Transverse colon (tissue), 4 donors: Measurements from ENCODE around the gene SLC10A3. TPM values are rescaled to one million over a fixed set of nuclear protein-coding genes. Genes with fewer than 3 reads are reported as not detected.

Experiments
- DNase-seq: peaks from one replicate; pipeline ENCODE4 v3.0.0-alpha.2; 2019
- H3K27ac ChIP-seq, 4 donors: fragments of 200-600 bp; sonication (generic); 2 replicates each; pipeline ENCODE4 v1.5.1; 2016 to 2018; ENCODE audit warnings: inconsistent platforms in 4 of 4
- H3K27me3 ChIP-seq: fragments of 200-600 bp; sonication (generic); 2 replicates; pipeline ENCODE4 v1.5.1; 2017; ENCODE audit warnings: inconsistent platforms
- H3K36me3 ChIP-seq, 4 donors: fragments of 200-600 bp; sonication (generic); 2 replicates each; pipeline ENCODE4 v1.5.1; 2017 to 2019; ENCODE audit warnings: inconsistent platforms in 4 of 4
- H3K4me1 ChIP-seq, 4 donors: fragments of 200-600 bp; sonication (generic); 2 replicates each; pipeline ENCODE4 v1.5.1; 2017 to 2020; ENCODE audit warnings: inconsistent platforms in 4 of 4
- H3K4me3 ChIP-seq, 4 donors: fragments of 200-600 bp; sonication (generic); 1 replicate in 1 of 4; 2 replicates in 3 of 4; pipeline versions ENCODE4 v1.5.1 to v1.6.1; 2017 to 2019; ENCODE audit warnings: inconsistent platforms in 4 of 4
- H3K9me3 ChIP-seq, 2 donors: fragments of 200-600 bp; sonication (generic); 2 replicates each; pipeline ENCODE4 v1.5.1; 2017 to 2019; ENCODE audit warnings: inconsistent platforms in 2 of 2
- EP300 ChIP-seq: sonication (generic); formaldehyde crosslinking; IDR thresholded peaks from one replicate; pipeline ENCODE4 v1.6.1; 2017; ENCODE audit warnings: antibody characterized with exemption, low read depth
- POLR2A ChIP-seq: fragments of 450-650 bp; IDR thresholded peaks from one replicate; pipeline ENCODE4 v1.6.1; 2016; ENCODE audit warnings: antibody characterized with exemption, mild to moderate bottlenecking, moderate library complexity
- POLR2AphosphoS5 ChIP-seq, 3 donors: sonication (generic); formaldehyde crosslinking; IDR thresholded peaks; one replicate each; pipeline ENCODE4 v1.6.1; 2016; ENCODE audit warnings: antibody characterized with exemption in 3 of 3
- WGBS, 2 donors: methylation state at CpG; one replicate each; pipeline ENCODE4 v1.1.5; 2018; ENCODE audit warnings: low coverage in 1 of 2; 5-methylcytosine and 5-hydroxymethylcytosine counted together
- in situ Hi-C, 4 donors: fragments of 200-750 bp; cut with MboI; loops; one replicate each; pipeline versions ENCODE4 v1.15.0 to v1.15.1; 2017; ENCODE audit warnings: low sequenced_read_pairs in 3 of 4, low pct_ligation_motif_present in 1 of 4, low pct_unique_long_range_greater_than_20kb in 1 of 4
- intact Hi-C: fragments of 100-400 bp; cut with DNase I; formaldehyde crosslinking; loops from one replicate; pipeline ENCODE4 v1.15.1; 2023; ENCODE audit warnings: low total_unique reads
- total RNA-seq, 4 donors: library from RNA; depleted of rRNA; stranded (reverse); fragments of >200 nt; gene quantifications; one replicate each; pipeline ENCODE4 v1.1.0, GENCODE V29; 2016
- TF ChIP-seq, protein P1 (sequence below), 5 experiments: fragments of 200-600 bp in 3 of 5; fragments of 450-650 bp in 2 of 5; sonication (generic) in 3 of 5; IDR thresholded peaks; 1 replicate in 2 of 5; 2 replicates in 3 of 5; pipeline ENCODE4 v1.5.1; 2016 to 2017; ENCODE audit warnings: antibody characterized with exemption in 5 of 5, inconsistent platforms in 3 of 5, mild to moderate bottlenecking in 2 of 5, moderate library complexity in 1 of 5

SLC10A3 gene
- total RNA-seq, 4 donors from 2014 or later, result 26.7 to 117 (median 34.4) TPM

DNA sequence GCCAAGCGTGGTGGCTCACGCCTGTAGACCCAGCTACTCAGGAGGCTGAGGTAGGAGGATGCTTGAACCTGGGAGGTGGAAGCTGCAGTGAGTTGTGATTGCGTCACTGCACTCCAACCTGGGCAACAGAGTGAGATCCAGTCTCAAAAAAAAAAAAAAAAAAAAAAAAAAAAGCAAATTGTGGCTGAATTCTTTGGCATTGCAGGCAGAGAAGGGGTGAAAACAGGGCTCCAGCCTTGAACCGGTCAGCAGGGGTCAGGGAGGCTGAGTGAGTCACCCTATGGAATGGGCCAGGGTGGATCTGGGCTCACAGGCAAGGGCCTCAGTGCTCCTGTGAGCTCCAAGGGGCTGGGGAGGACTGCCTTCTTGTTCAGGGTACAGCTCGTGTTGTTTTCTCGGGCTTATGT, 38.8 kb upstream of the SLC10A3 start:
- DNase-seq, result no peak
- intact Hi-C loops, result no loop called here
- H3K27ac ChIP-seq, result no peak overlapping the region
- TF ChIP-seq, protein P1, sequence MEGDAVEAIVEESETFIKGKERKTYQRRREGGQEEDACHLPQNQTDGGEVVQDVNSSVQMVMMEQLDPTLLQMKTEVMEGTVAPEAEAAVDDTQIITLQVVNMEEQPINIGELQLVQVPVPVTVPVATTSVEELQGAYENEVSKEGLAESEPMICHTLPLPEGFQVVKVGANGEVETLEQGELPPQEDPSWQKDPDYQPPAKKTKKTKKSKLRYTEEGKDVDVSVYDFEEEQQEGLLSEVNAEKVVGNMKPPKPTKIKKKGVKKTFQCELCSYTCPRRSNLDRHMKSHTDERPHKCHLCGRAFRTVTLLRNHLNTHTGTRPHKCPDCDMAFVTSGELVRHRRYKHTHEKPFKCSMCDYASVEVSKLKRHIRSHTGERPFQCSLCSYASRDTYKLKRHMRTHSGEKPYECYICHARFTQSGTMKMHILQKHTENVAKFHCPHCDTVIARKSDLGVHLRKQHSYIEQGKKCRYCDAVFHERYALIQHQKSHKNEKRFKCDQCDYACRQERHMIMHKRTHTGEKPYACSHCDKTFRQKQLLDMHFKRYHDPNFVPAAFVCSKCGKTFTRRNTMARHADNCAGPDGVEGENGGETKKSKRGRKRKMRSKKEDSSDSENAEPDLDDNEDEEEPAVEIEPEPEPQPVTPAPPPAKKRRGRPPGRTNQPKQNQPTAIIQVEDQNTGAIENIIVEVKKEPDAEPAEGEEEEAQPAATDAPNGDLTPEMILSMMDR (IDR thresholded peaks at IDR 0.05), result no peak
- no peaks in the 10 kb centered on the region for H3K36me3 ChIP-seq
- no peaks in the 10 kb centered on the region for H3K9me3 ChIP-seq
- no peak overlapping the region for H3K4me3 ChIP-seq
- 69% methylated on average over 6 of the region's 6 CpGs; no CpG with 5 or more reads in 1 of the 2 donors for WGBS, 2 donors
- peaks cover 0 to 12% (median 3%) of the 10 kb centered on the region in 4 donors for H3K4me1 ChIP-seq
- in situ Hi-C loops, result loop anchor here in 3 of 4 donors (25.0 kb wide), 3 partner anchors 117 to 1567 kb away; partner anchors contain the start of genes DNASE1L1 (in 3 of the 3), TAFAZZIN (in 3 of the 3), HCFC1 (in 1 of the 3) and TMEM187 (in 1 of the 3)
- no peaks in the 10 kb centered on the region for H3K27me3 ChIP-seq

DNA sequence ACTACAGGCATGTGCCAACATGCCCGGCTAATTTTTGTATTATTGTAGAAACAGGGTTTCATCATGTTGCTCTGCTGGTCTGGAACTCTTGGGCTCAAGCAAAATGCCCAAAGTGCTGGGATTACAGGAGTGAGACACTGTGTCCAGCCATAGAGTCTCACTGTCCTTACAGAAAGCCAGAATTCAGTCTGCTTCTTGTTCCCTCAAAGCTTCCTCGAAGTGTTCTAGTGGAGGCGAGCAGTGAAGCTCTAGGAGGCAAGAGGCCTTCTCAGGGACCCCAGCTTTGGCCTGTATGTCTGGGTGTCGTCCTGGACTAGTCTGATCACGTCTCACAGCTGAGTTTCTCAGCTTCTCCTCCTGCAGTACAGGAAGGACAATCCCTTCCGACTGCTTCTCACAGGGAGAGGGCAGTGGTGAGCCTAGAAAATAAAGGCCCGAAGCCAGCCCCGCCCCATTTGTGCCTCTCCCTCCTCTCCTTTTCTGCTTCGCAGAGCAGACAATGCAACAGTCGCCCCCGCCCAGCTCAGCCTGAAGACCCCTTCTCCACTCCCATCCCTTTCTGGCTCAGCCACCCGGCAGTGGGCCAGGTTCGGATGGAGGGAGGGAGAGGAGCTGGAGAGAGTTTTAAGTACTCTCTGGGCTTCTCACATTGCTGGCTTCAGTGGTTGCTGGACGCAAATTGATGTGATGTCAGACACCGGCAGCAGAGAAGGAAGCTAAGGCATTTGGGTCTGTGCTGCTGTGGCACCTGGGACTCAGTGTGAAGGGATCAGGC, 36.7 kb upstream of the SLC10A3 start:
- peak; percentile 84 for DNase-seq
- Histone ChIP-seq H3K27ac (peak overlapping the region; percentile 65 to 80 (median 79)), H3K27me3 (no peaks in the 10 kb centered on the region), H3K9me3 (no peaks in the 10 kb centered on the region), H3K4me3 (peak overlapping the region in 2 of 4 donors; percentile 23 to 39), H3K36me3 (no peaks in the 10 kb centered on the region), H3K4me1 (peaks cover 0 to 12% (median 3%) of the 10 kb centered on the region in 4 donors)
- intact Hi-C loops, result no loop called here
- 30% methylated on average over 15 of the region's 15 CpGs; no CpG with 5 or more reads in 1 of the 2 donors for WGBS, 2 donors
- TF ChIP-seq POLR2AphosphoS5 (IDR thresholded peaks at IDR 0.05) (peak in 2 of 3 donors; percentile 25 to 42), POLR2A (peak; percentile 21), EP300 (no peak)
- TF ChIP-seq, protein P1 (IDR thresholded peaks at IDR 0.05), result peak; percentile 42 to 57 (median 47)
- in situ Hi-C loops, result loop anchor here in 3 of 4 donors (25.0 kb wide), 3 partner anchors 115 to 1565 kb away; partner anchors contain the start of genes DNASE1L1 (in 3 of the 3), TAFAZZIN (in 3 of the 3), HCFC1 (in 1 of the 3) and TMEM187 (in 1 of the 3)

- Histone ChIP-seq H3K27ac (no peak overlapping the region), H3K27me3 (no peaks in the 10 kb centered on the region), H3K9me3 (no peaks in the 10 kb centered on the region), H3K4me1 (peaks cover 0 to 12% (median 3%) of the 10 kb centered on the region in 4 donors), H3K36me3 (no peaks in the 10 kb centered on the region), H3K4me3 (no peak overlapping the region)
- intact Hi-C loops (no loop called here), in situ Hi-C loops (loop anchor here in 3 of 4 donors (25.0 kb wide), 3 partner anchors 114 to 1564 kb away; partner anchors contain the start of genes DNASE1L1 (in 3 of the 3), TAFAZZIN (in 3 of the 3), HCFC1 (in 1 of the 3) and TMEM187 (in 1 of the 3))
- 79 to 100% methylated on average over 2 to 14 of the region's 14 CpGs for WGBS, 2 donors
- TF ChIP-seq, protein P1 (IDR thresholded peaks at IDR 0.05), result no peak
- no peak for TF ChIP-seq EP300
- TF ChIP-seq POLR2AphosphoS5 (IDR thresholded peaks at IDR 0.05), result no peak
- no peak for TF ChIP-seq POLR2A
- DNase-seq, result no peak
These were observed 35.4 kb upstream of the SLC10A3 start for GRCh38 chrX:154525606-154526490.

- no peaks in the 10 kb centered on the region for H3K27me3 ChIP-seq
- no peak for DNase-seq
- WGBS, 2 donors, result 89% methylated on average over 8 of the region's 8 CpGs; no CpG with 5 or more reads in 1 of the 2 donors
- no peaks in the 10 kb centered on the region for H3K36me3 ChIP-seq
- in situ Hi-C loops (no loop called here), intact Hi-C loops (no loop called here)
- H3K4me1 ChIP-seq, result peaks cover 5 to 24% (median 12%) of the 10 kb centered on the region in 4 donors
- H3K4me3 ChIP-seq, result no peak overlapping the region
- H3K9me3 ChIP-seq, result no peaks in the 10 kb centered on the region
- H3K27ac ChIP-seq, result no peak overlapping the region
- TF ChIP-seq POLR2AphosphoS5 (IDR thresholded peaks at IDR 0.05), result no peak
- TF ChIP-seq, protein P1 (IDR thresholded peaks at IDR 0.05), result no peak
- TF ChIP-seq POLR2A, result no peak
- no peak for TF ChIP-seq EP300
These were observed 29.0 kb upstream of the SLC10A3 start for GRCh38 chrX:154519389-154519788.
